Stimulated activated CD8-positive, alpha-beta memory T cell treated with anti-CD3 and anti-CD28 coated beads, Interleukin-4, amount 100 ng/mL, for 48 hours (primary cell): ENCODE data around the gene PDE4D.
"Not testable (repeated sequence)": the region's sequence is repeated elsewhere in the genome, so short reads cannot be mapped to it uniquely, and the experiment has no call there.

Experiments
- DNase-seq: peaks from one replicate; pipeline ENCODE4 v3.0.0-alpha.2; 2020

The PDE4D gene

GRCh38 chr5:59767211-59767605 is 126.3 kb downstream of the PDE4D start:
- no peak for DNase-seq

GRCh38 chr5:59766427-59767210 is 126.9 kb downstream of the PDE4D start:
- DNase-seq, result no peak

DNA sequence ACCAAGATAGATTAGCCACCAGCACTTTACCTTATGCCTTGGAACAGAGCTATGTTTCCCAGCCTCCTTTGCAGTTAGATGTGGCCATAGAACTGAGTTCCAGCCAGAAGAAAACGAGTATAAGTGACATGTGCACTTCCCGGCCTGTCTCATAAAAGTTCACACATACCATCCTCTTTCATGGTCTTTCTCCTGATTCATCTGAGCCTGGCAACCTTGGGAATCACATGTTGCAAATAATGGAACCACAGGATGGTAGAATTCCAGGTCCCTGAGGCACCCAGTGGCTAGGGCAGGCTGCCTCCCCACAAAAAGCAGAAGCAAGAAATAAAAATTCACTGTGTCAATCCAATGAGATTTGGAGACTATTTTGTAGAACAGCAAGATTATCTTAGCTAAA is 128.1 kb downstream of the PDE4D start:
- no peak for DNase-seq

DNA sequence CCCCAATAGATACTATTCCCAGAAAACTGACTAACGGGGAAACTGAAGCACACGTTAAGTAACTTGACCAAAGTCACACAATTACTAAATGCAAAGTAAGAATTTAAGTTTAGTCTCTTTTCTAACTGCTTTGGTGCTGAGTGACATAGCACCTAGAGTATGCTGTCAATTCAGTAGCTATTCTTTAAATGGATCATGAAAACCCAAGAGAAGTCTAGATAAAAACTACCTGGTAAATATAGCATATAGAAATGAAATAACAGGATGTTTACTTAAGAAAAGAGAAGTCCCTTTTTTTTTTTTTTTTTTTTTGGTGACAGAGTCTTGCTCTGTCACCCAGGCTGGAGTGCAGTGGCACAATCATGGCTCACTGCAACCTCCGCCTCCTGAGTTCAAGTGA is 129.2 kb downstream of the PDE4D start:
- no peak for DNase-seq

GRCh38 chr5:59763541-59763940 is 130.0 kb downstream of the PDE4D start:
- DNase-seq, result no peak

DNA sequence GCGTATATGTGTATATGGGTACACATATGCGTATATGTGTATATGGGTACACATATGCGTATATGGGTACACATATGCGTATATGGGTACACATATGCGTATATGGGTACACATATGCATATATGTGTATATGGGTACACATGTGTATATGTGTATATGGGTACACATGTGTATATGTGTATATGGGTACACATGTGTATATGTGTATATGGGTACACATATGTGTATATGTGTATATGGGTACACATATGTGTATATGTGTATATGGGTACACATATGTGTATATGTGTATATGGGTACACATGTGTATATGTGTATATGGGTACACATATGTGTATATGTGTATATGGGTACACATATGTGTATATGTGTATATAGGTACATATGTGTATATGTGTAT is 131.3 kb downstream of the PDE4D start:
- not testable (repeated sequence) for DNase-seq

- no peak for DNase-seq
Observed at GRCh38 chr5:59760785-59761348, 132.7 kb downstream of the PDE4D start.

- no peak for DNase-seq
Observed at GRCh38 chr5:59759600-59760351, 133.8 kb downstream of the PDE4D start.

DNA sequence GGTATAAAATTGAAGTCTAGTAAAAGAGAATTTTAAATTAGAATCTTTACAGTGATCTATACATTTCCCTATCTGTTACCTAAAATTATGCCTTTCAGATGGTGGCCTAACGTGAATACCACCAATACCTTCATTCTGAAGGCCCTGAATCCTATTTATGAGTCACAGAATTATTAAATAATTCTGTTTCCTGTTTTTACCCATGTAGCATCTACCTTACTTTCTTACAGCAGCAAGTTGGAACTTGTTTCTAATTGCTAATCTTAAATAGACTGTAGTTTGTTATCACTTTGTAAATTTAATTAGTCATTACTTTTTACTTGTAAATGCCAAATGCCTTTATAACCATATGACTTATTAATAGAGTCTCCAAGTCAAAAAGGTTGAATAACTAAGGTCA is 135.0 kb downstream of the PDE4D start:
- no peak for DNase-seq

- DNase-seq, result no peak
Observed at GRCh38 chr5:59757442-59757841, 136.1 kb downstream of the PDE4D start.

DNA sequence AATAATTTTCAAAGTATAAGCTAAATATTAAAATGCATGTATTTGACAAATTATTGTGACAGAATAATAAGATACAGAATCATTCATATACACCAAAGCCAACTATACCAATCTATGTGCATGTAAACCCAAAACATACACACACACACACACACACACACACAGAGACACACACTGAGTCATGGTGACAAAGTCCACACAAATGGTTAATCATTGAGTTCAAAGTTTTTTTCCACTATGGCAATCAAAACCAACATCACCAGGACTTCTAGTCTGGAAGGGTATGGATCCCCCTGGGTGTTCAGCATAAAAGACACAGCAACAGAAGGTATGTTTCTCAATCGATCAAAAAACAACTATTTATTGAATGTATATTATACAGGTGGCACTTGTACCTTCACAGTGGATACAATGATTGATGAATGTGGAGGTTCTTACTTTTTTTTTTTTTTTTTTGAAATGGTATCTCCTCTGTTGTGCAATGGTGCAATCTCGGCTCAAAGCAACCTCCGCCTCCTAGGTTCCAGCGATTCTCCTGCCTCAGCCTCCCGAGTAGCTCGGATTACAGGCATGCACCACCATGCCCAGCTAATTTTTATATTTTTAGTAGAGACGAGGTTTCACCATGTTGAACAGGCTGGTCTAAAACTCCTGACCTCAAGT is 137.0 kb downstream of the PDE4D start:
- DNase-seq, result no peak

GRCh38 chr5:59755476-59755875 is 138.1 kb downstream of the PDE4D start:
- DNase-seq, result no peak

DNA sequence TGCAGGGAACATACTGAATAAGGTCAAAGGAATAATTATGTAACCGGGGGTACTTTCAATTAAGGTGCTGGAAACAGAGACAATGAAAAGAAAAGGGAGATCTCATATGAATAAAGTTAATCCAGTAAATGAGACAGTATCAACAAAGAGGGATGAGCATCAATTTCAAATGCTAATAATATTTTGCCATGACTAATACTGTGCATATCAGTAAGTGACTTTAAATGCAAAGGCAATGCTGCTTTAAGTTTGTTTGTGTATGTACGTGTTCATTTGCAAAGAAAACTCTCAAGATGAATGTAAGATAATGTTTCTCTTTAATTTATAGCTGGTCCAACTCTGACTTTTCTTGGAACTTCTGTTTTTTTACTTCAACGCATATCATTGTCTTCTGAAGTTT is 139.9 kb downstream of the PDE4D start:
- DNase-seq, result no peak

- no peak for DNase-seq
Observed at GRCh38 chr5:59749782-59750520, 143.6 kb downstream of the PDE4D start.

DNA sequence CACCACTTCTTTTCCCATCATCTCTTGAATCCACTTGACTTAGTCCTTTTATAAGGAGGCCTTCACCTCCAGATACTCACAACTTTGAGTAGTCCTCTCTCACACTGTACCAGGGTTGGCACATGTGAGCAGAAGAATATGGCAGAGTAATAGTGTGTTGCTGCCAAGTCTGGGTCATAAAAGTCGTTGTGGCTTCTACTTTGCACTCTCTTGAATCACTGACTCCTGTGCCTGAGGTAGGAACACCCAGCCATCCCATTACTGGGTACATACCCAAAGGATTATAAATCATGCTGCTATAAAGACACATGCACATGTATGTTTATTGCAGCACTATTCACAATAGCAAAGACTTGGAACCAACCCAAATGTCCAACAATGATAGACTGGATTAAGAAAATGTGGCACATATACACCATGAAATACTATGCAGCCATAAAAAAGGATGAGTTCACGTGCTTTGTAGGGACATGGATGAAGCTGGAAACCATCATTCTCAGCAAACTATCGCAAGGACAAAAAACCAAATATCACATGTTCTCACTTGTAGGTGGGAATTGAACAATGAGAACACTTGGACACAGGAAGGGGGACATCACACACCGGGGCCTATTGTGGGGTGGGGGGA is 145.4 kb downstream of the PDE4D start:
- not testable (repeated sequence) for DNase-seq

DNA sequence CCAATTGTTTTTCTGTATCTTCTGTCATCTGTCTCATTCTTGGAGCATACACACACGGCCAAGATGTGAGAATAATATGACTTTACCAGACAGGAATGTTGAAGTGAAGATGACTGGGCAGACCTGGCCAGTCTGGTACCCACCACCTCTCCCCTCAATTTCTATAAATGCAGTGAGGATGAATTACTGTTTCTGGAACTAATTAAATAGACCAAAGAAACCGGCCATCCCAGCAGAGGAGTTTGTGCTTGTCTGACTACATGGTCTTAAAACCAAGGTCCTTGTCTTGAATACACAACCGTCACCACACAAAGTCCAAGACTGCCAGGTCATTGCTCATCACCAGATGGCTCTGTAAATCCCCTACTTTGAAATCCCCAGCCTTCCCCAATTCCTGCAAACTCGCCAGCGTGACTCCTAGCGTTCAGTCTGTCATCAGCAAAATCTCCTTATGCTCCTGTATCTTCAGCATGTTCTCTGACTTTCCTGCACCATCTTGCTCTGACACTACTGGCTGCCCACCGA is 147.2 kb downstream of the PDE4D start:
- no peak for DNase-seq

DNA sequence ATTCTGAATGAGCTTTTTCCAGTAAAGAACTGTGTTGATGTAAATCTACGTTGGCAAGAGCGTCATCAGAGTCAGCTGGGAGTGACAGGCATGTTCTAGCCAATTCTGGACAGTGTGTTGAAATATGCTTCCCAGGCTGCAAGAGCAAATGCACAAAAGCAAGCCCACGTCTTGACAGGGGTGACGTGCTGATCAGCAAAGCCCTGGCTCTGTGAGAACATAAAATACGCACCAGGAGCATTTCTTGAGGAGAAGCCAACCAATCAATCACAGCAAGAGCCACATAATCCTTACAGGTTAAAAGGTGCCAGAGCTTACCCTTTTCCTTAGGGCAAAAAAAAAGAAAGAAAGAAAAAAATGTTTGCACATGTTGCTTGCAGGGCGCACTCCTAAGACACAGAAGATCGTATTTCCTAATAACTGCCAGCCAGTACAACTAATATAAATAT is 148.1 kb downstream of the PDE4D start:
- DNase-seq, result no peak

DNA sequence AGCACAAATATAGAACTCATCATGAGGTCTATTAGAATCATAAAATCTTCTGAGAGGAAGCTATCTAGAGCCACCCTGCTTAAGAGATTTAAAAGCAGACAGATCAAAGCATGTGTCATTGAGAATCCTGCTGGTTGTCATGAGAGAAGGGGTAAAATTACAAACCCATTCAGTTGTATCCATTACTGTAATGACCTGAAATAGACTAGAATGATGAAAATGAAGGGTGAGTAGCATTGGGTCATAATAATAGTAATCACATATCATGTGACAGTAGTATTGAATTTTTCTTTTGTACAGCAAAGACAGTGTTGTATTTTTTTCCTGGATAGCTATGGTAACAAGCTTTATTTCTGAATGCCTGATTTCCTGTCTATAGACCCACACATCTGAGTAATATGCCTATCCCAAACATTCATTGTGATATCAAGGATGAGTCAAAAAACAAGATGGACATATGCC is 149.0 kb downstream of the PDE4D start:
- no peak for DNase-seq

DNA sequence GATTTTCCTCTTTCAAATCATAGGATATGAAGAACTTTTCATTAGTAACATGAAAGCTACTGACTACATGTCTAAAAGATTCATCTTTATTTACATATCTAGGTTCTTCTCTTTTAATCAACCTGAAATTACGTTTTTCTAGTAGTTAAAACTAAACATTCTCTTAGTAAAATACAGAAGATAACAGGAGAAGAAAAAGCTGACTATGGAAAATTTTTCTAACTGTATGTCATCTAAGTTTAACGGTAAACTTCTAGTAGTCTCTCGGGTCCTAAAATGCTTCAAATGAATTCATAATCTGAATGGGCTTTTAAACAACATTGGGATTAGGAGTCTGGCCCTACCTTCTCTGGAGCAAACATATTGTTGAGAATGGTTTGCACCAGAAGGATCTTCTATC is 151.9 kb downstream of the PDE4D start:
- no peak for DNase-seq

- no peak for DNase-seq
Observed at GRCh38 chr5:59738024-59738423, 155.5 kb downstream of the PDE4D start.

DNA sequence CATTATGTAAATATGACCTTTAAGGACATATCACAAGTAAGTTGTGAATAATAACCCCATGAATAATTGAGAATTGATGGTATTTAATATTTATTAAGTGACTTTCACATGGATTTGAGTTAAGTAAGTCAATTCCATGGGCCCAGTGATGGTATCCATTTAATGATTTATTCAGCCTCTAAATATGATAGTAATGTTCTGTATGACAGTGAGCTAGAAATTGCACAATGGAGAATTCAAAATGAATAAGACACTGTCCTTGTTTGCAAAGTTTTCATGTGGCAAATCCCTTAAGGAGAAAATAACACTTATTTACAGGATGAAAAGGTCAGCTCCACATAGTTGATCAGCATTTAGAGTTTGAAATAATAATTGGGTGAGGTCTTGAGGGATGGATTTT is 160.7 kb downstream of the PDE4D start:
- DNase-seq, result no peak

DNA sequence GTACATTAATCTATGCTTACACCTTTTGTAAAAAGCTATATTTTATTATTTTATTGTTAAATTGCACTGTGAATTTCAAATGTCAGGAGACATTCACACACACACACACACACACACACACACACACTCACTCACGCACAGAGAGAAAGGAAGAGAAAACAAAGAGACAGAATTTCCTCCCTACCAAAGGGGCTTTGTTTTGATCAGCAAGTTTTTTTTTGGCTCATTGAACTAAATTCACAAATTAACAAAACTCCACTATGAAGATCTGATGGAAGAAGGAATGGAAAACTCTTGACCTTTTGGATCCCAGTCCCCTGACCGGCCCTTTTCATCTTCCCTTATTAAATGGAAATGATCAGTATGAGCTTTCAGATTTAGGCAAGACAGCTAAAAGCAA is 161.2 kb downstream of the PDE4D start:
- no peak for DNase-seq
